GM18861 (cell line): ENCODE results near the gene RHBDD1.
A peak's percentile ranks its signal among the peaks of the same experiment; 100 is the strongest.

Experiments used
- ATAC-seq: cut with Tn5 transposase; IDR thresholded peaks from one replicate; pipeline ENCODE4 v1.9.1; 2021; ENCODE audit not compliant: unreplicated experiment

The RHBDD1 gene

DNA sequence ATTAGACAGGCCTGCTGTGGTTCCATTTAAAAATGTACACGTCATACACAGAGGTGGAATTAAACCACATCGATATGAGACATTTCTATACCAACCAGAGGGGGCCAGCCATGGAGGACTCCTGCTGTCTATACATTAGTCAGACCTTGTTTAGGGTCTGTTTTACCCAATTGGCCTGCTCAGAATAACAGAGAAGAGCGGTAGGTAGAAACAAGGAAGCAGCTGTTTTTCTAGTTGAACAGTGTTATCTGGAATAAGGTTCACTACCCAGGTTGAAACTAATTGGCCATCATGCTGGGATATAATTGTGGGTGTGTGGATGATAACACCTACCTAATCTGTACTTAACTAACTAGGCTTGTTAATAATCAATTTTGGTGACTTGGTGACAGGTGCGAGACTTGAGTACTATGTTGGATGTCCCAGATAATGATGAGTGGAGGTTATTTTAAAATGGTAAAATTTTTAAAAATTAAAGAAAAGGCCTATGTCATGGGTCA, 47.5 kb downstream of the RHBDD1 start:
- no peak for ATAC-seq

DNA sequence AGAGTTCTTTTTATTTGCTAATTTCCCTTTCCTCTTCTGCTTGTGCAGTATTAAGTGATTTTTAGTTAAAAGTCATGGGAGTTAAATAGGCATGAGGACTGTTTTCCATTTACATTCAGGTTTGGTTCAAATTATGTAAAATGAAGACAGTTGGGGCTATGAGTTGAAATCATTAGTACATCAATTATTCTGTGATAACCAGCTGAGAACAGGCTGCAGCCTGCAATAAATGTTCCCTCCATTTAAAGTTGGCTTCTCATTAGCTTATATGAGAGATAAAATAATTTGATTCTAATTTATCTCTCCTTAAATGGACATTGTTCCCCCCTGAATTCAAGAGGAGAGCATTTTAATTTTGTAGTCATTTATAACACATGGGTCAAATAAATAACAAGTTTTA, 48.3 kb downstream of the RHBDD1 start:
- no peak for ATAC-seq

DNA sequence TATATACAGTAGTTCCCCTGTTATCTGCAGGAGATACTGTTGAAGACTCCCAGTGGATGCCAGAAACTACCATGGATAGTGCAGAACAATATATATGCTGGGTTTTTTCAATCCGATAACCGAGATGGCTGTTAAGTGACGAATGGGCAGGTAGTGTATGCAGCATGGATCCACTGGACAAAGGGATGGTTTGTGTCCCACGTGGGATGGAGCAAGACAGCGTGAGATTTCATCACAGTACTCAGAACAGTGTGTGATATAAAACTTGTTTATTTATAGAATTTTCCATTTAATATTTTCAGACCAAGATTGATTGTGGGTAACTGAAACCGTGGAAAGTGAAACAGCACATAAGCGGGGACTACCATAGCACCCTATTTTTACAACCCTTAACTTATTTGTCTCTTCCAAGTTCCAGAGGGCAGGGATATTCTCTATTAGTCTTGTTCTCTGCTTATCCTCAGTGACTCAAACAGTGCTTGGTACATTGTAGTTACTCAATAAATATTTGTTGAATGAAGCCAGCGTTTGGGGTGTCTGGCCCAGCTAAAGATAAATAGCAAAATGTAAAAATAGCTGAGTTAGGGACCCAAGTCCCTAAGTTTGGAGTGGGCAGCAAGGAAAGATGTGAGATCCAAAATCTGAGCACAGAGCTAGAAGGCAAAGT, 50.0 kb downstream of the RHBDD1 start:
- ATAC-seq, result no peak

DNA sequence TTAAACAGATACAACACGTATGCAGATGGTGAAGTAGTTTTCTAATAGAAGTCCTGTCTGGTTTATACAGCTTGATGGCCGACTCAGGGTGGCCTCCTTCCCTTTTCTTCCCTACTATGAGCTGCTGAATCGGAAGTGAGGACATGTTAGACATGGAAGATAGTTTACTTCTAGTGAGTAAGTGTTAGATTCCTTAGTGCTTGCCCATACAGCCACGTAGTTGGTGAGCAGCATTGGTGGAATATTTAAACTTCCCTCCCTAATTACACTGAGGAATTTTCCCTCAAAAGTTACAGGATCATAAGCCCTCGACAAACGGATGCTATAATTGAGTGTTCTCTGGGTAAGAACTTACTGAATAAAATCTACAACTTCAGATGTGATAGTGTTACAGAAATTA, 52.1 kb downstream of the RHBDD1 start:
- no peak for ATAC-seq

DNA sequence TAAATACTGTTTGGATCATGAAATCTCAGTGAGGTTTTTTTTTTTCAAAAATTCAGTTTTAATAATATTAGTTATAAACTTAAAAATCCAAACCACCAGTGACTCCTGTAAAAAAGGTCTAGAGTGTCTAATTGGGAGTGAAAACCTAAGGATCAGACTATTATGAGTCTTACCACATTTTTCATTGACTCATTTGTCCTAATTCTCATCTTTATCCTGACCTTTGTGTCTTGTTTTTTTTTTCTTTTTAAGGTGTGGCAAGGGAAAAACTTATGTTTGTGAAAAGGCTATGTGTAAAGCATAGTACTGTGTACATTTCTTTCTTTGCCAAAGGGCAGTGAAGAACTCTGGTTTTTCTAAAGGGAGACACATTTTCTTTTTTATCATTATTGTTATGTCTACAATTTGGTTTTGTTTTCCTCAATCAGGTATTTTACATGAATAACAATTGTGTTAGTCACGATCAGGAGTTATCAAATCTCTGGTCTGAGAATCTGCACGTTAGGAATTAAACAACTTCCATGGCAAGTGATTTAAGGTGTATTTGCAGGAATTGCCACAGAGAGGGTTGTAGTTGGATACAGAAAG, 52.6 kb downstream of the RHBDD1 start:
- ATAC-seq, result no peak

DNA sequence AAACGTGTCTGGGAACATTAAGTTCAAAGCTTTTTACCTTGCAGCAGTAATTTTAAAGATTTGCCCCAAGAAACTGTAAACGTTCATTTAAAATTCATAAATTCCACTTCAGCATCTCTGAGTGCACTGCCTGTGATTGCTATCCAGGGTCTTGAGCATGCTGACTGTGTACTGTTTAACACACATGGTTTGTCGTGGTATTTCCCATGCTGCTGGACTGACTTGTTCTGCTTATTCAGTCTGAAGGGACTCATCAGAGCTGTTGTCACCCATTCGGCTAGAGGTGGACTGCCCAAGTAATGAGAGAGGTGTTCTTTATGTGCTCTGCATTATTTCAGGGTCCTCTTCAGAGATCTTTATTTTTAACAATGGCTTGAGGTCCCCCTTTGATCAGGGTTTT, 53.1 kb downstream of the RHBDD1 start:
- ATAC-seq, result no peak

DNA sequence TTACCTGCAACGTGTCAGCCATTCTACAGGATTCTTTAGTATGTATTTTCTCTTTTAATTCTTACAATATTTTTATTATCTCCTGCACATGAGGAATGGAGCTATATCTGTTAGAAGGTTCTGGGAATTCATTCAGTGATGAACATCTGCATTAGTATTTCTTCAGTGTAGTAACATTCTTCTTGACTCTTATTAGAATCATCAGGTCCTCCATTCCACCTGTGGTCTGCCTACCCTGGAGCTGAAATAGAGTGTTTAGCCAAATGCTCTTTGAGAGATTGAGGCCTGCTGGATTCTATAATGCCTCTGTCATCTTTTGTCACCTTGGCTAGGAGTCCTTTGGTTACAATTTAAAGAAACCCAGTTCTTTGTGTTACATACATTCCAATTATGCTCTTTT, 54.4 kb downstream of the RHBDD1 start:
- no peak for ATAC-seq

DNA sequence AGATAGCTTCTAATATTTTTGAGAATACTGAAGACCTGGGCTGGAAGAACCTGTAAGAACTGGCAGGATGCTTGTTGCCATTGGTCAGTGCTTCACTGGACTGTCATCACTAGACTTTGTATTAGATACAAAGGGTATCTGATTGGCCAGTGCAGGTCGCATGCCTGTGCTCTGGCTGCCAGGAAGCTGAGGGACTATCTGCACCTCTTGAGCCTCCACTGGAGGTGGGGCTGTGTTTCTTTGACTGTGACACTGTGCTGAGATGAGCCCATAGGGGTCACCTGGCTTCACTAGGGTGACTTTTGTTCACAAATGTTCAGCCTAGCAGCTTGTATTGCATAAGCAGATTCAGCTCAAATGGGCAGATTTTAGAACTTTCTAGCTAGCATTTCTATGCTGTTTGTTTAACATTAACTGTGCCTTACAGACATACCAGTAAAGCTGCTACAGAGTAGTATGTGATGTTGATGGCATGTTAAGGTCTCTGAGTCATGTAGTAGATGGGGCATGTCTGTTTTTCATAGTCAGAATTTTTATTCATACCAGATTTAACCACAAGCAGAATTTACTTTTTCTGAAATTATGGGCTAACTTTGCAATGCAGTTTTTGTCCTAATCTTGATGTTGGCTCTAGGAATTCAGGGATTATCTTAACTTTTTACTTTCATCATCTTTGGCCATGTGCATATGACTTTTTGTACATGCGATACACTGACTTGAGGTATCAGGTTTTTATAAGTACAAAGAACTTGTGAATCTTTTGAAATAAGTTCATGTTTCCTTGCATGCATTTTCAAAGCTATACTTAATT, 56.1 kb downstream of the RHBDD1 start:
- ATAC-seq, result no peak

DNA sequence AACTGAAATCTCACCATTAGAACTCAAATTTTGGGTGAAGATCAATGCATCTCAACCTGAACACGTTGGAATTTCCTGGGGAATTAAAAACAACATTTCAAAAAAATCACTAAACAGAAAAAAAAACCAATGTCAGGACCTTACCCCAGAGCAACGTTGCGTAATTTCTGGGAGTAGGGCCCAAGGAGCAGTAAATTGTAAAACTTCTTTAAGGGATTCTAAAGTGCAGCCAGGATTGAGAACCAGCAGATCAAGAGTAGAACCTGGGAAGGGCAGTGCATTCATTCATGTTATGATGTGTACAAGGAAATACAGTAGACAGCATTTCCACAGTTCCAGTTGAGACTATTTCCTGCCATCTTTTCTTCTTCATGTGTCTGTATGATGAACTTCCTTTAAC, 56.9 kb downstream of the RHBDD1 start:
- ATAC-seq, result no peak

DNA sequence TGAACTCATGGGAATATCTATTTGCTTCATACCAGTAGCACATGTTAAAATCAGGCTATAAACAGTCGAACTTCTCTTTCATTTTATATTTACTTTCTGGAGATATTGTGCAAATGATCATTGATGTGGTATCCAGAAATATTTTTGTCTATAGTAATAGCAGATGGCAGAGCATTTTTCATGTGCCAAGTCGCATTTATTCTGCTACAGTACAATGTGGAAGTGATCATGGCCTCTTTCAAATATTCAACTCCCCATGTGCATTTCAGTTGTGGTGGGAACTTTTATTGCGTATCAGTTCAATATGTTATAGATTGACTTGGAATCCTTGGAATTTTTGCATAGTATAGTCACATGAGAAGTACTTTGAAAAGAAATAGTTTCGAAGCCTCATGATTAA, 57.4 kb downstream of the RHBDD1 start:
- ATAC-seq, result no peak

DNA sequence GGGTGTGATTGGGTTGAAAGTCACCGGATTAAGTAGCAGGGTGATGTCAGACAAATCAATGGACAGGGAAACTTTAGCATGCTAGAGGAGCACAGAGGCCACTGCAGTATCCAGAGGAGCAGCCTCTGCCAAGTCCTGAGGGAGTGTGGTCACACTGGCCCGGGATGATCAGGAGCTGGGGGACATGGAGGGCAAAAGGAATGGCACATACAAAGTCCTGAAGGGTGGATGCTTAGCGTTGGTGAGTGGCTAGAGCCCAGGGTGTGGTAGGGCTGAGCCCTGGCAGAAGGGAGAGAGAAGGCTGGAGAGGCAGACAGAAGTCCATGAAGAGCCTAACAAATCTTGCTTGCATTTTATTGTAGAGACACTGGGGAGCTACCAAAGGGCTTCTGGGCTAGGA, 58.9 kb downstream of the RHBDD1 start:
- no peak for ATAC-seq

DNA sequence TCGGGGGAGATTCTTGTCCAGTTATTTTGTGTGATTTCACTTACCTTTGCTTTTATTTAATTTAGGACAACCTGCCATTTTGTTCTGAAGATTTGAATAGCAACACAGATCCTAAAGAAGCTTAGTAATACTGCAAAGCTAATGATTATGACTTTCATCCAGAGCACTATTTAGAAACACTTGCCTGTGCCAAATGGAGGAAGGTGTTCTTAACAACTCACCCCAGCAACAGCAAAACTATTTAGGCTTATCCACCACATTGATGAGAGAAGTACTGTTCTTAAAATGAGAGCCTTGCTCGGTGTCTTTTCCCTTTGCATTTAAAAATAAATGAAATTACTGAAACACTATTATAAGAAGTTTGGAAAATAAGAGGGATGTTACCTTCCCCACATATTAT, 59.7 kb downstream of the RHBDD1 start:
- ATAC-seq, result no peak

DNA sequence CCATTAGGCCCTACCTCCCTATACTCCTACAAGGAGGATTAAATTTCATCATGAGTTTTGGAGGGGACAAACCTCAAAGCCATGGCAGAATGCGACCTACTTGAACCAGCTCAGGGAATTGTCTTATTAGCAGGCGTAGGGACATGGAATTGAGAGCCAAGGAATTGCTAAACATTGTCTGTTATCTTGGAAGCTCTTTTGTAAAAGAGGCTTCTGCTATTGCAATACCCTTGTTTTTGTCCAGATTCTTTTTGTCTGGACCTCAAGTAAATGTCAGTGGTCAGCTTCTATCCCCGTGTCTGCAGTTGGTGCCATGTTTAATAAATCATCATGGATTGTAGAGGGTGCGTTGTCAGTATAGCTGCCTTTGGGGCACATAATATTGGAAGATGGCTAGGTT, 62.3 kb downstream of the RHBDD1 start:
- no peak for ATAC-seq

DNA sequence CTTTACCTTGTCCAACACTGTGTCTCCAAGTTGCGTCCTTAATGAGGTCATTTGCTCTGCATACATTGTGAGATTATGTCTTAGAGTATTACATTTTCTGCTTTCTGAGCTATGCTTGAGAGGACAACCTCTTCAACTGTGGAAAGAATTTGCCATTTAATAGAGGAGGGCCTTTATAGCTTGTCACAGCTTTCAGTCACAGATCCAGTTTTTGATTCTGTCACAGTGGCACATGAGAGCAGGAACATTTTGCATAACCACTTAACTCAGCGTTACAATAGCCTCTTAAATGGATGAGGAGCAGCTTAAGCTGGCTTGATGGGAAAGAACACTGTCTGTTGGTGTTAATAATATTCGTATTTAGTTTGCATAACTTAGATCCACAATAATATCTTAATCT, 63.0 kb downstream of the RHBDD1 start:
- no peak for ATAC-seq

DNA sequence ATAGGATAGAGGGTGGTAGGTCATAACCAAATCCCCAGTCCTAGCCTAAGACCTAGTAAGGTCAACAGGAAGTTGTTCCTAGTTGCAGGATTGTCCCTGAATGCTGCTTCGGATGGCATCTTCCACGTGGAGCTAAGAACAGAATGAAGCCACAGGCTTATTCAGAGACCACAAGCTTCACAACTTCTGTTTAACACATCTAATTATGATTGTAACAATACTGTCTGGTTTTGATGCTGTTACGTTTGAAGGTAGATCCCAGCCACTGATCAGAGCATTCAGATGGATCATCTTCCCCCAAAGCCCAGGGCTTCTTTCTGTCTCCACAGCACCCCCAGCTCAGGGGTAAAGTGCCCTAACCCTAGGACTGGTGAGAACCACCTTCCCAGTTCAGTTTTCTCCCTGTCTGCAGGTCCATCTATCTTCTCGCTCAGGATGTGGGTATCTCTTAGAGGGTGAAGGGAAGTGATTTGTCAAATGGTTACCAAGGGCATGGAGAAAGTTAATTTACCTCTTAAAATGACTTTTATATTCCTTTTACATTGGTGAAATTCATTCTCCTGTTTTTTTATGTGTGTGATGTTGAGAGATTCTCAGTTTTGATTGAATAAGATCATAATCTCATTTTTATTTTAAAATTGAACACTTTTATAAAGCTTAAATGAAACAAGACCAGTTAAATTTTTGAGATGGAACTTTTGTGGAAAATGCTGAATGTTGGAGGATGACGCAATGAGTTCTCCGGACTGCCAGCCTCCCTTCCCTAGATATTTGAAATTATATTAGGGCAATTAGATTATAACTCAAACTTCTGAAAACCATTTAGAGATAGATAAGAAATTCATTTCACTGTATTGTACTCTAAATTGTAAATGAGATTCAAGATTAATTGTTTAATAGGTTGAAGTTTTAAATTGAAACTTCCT, 66.5 kb downstream of the RHBDD1 start:
- no peak for ATAC-seq

DNA sequence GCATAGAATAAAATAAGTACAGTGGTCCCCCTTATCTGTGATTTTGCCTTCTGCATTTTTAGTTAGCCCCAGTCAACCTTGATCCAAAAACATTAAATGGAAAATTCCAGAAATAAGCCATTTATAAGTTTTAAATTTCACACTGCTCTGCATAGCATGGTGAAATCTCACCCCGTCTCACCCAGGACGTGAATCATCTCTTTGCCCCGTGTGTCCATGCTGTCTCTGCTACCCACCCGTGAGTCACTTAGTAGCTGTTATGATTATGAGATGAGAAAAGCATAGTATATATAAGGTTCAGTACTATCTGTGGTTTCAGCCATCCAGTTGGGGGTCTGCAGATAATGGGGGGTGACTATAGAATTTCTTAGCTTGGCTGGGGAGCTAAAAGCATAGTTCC, 67.3 kb downstream of the RHBDD1 start:
- ATAC-seq, result no peak

DNA sequence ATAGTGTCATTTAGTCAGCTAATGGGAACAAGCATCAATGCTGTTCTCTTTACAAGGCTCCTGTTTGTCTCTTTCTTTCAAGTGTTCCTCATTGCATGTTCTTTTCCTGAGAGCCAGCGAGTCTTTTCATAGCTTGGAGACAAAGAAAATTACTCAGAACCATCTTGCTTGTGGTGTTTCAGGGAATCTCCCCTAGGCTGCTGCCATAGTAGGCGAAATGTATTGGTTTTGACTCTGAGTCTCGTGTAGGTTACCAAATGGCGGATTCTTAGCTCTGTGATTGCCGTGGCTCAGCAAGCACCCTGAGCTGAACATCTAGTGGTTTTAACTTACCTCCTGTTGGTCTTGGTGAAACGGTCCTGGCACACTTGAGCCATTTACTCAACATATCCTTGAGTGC, 68.7 kb downstream of the RHBDD1 start:
- ATAC-seq, result peak; percentile 31

DNA sequence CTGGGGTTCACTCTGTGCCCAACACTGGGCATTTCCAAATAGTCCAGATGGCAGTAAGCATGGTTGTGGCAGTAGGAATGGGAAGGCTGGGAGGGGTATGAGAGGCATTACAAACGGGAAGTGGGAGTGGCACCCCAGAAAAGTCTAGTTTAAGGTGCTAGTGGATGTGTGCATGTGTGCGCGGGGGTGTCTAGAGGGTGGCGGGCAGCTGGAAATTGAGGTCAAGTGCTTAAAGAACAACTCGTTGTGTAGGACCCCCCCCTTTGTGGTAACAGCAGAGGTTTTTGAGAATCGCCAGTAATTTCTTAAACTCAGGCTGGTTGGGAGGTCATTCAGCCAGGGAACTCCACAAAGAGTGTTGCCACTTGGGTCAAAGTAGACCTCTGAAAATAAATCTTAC, 69.9 kb downstream of the RHBDD1 start:
- ATAC-seq, result peak; percentile 10

DNA sequence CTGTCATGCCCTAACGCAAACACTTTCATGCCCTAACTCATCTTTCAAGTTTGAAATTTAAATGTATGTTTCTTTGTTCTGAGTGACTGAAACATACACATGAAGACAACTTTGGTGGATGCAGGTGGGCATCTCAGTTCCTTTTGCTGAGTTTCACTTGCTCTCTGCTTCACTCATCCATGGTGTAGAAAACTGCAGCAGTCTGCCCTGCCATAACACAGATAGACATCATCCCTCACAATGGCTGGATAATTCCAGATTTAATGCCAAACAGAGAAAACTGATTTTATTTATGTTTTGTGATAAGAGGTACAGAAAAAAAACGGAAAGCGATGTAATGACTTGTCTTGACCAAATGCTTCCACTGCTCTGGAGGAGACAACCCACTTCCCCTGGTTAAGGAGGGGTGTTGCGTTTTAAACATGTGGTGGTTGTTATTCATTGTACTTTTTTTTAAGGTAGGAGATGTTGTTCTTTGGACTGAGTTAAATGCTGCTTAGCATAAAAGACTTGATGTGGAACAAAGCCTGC, 70.4 kb downstream of the RHBDD1 start:
- peak; percentile 70 for ATAC-seq

DNA sequence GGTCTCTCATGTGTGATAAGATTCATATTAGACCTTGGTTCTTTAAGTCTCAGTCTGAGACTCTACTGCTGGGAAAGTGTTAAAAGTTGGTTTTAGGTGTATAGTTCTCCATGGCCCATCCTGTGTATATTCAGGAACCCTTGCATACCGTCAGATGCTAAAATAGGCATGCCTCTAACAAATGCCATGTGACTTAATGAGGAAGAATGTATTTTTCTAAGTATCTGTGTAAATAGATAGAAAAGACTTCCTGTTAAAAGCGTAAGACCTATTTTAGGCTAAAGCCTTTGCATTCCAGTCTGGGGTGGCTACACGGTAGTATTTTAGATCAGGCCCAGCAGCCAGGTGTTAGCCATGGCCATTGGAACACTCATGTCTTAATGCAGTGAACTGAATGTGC, 73.3 kb downstream of the RHBDD1 start:
- no peak for ATAC-seq

DNA sequence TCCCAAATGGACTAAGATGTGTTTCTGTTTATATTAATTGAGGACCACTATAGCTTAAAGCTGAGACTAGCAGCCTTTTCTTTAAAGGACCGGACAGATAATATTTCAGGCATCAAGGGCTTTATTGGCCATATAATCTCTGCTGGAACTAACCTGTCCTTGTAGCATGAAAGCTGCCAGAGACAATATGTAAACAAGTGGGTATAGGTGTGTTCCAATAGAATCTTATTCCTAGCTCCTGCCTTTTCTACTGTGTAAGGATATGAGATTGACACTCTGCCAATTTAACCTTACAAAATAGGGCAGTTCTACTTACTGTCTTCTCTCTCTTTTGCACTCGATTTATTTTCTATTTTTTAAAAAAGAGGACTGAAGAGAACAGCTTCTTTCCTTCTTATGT, 74.0 kb downstream of the RHBDD1 start:
- no peak for ATAC-seq
